SW 1271 (cell line): ENCODE data around the gene MUC3A.

Source experiments
- DNase-seq, 2 experiments: peaks; one replicate each; lab custom pipeline; 2025; lab: John Stamatoyannopoulos, UW

The MUC3A gene

DNA sequence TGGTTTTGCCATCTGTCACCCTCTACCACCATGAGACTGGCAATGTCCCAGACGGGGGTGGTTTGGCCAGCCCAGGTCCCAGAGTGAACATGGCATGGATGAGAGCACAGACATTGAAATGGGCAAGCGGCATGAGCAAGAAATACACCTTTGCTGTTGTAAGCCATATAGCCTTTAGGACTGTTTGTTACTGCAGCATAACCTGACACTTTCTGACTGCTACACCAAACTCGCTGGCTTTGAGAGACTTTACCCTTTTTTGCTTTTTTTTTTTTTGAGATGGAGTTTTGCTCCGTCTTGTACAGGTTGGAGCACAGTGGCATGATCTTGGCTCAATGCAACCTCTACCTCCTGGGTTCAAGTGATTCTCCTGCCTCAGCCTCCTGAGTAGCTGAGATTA is 5.2 kb upstream of the MUC3A start:
- no peak for DNase-seq

DNA sequence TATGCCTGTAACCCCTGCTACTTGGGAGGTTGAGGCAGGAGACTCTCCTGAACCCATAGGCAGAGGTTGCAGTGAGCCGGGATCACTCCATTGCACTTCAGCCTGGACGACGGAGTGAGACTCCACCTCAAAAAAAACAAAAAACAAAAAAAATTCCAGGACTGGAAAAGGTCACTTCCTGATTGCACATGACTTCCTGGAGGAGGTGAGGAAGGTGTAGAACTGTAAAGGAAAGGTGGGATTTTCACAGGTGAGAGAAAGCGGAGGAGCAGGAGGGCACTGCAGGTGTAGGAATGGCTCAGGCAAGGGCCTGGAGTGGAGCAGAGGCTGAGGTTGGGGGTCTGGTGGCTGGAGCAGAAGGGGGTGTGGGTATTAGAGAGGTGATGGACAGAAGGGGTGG is 3.2 kb upstream of the MUC3A start:
- DNase-seq, result no peak

GRCh38 chr7:100946766-100947365 is 2.5 kb upstream of the MUC3A start:
- no peak for DNase-seq

GRCh38 chr7:100947792-100948191 is 1.5 kb upstream of the MUC3A start:
- DNase-seq, result no peak

GRCh38 chr7:100949933-100950443 is 654 bp downstream of the MUC3A start:
- DNase-seq, result no peak

GRCh38 chr7:100951172-100951571 is 1.8 kb downstream of the MUC3A start:
- no peak for DNase-seq

- no peak for DNase-seq
Measured at GRCh38 chr7:100951888-100952560, 2.7 kb downstream of the MUC3A start.

GRCh38 chr7:100952641-100953040 is 3.3 kb downstream of the MUC3A start:
- DNase-seq, result no peak

- no peak for DNase-seq
Measured at GRCh38 chr7:100957832-100958421, 8.6 kb downstream of the MUC3A start.

DNA sequence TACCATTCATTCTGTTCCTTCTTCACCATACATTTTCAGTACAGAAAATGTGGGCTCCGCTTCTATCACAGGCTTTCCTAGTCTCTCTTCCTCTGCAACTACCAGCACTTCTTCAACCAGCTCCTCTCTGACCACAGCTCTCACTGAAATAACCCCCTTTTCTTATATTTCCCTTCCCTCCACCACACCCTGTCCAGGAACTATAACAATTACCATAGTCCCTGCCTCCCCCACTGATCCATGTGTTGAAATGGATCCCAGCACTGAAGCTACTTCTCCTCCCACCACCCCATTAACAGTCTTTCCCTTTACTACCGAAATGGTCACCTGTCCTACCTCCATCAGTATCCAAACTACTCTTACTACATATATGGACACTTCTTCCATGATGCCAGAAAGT is 10.6 kb downstream of the MUC3A start:
- no peak for DNase-seq

DNA sequence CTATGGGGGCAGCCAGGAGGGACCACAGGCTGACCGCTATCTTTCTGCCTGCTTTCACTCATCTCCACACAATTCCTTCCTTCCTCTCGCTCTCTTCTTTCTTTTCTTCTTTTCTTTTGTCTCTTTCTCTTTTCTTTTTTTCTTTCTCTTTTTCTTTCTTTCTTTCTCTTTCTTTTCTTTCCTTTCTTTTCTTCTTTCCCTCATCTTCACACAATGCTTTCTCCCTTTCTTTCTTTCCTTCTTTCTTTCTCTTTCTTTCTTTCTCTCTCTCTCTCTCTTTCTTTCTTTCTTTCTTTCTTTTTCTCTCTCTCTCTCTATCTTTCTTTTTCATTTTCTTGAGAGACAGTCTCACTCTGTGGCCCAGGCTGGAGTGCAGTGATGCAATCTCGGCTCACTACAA is 13.2 kb downstream of the MUC3A start:
- no peak for DNase-seq

GRCh38 chr7:100963386-100963785 is 14.1 kb downstream of the MUC3A start:
- no peak for DNase-seq

DNA sequence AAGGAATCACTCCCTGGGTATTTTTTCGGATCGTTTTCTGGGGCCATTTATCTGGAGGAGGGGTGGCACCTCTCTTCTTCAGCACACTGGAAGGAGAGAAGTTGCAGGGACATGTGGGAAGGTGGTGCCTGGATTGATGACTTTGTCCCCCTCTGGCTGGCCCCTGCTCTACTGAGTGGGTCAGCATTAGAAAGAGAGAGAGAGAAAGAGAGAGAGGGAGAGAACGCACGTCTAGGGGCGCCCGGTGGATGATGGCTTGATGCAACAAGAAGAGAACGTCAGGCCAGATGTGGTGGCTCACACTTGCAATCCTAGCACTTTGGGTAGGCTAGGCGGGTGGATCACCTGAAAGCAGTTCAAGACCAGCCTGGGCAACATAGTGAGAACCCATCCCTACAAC is 14.5 kb downstream of the MUC3A start:
- no peak for DNase-seq

DNA sequence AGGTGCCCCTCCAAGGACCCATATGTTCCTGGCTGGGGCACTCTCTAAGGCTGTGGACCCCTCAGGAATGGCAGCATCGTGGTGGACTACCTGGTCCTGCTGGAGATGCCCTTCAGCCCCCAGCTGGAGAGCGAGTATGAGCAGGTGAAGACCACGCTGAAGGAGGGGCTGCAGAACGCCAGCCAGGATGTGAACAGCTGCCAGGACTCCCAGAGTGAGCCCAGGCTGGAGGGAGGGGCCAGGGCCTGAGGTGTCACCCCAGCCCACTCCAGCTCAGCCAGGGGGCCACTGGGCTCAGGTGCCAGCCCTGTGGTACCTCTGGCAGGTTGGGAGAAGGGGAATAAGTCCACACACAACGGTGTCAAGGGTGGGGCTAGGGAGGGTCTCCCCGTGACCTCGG is 15.3 kb downstream of the MUC3A start:
- DNase-seq, result no peak

DNA sequence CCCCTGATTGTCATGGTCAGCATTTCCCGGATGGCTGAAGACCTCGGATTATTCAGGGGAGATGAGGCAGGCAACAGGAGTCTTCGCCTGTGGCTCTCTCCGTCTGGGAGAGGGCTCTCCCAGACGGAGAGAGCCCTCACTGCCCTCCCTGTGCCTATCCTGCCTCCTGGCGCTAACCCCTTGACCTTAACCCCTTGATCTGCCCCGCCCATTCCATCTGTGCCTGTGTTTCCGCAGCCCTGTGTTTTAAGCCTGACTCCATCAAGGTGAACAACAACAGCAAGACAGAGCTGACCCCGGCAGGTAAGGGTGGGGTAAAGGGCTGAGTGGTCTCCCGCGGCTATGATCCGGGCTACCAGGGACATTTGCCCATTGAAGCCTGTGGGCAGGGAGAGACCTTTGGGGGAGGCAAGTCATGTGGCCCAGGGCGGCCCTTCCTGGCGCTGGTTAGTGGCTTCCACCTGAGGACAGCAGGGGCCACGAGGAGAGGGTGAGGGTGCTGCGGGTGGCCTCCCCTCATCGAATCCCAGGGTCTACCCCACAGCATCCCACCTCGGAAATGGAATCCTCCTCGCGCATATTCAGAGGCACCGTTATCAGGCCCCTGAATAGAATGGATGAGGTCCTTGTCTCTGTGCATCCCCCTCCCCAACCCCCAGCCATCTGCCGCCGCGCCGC is 15.8 kb downstream of the MUC3A start:
- DNase-seq, result no peak

GRCh38 chr7:100965723-100966541 is 16.6 kb downstream of the MUC3A start:
- DNase-seq, result no peak

DNA sequence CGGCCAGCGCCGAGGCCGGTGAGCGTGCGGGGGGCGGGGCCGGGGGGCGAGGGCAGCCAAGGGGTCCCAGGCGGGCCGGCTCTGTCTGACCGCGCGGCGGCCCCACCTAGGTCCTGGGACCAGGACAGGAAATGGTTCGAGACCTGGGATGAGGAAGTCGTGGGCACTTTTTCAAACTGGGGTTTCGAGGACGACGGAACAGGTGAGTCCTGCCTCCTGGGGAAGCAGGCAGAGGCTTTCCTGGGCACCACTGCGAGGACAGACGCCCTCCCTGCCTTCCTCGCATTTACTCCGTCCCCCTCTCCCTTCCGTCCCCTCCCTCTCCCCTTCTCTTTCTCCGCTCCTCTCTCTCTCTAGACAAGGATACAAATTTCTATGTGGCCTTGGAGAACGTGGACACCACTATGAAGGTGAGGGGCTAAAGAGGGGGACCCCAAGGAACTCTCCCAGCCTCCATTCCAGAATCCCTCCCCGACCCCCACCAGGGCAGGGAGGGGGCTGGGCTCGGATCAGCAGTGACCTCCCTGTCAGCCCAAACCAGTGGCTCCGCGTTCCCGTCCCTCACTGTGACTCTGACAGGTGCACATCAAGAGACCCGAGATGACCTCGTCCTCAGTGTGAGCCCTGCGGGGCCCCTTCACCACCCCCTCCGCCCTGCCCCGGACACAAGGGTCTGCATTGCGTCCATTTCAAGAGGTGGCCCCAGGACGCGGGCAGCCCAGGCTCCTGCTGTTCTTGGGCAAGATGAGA is 17.4 kb downstream of the MUC3A start:
- no peak for DNase-seq

GRCh38 chr7:100967292-100967863 is 18.0 kb downstream of the MUC3A start:
- no peak for DNase-seq

GRCh38 chr7:100968031-100968430 is 18.7 kb downstream of the MUC3A start:
- no peak for DNase-seq

- DNase-seq, result no peak
Measured at GRCh38 chr7:100968650-100969049, 19.3 kb downstream of the MUC3A start.

- no peak for DNase-seq
Measured at GRCh38 chr7:100969066-100969615, 19.8 kb downstream of the MUC3A start, which contains the start of gene MUC12. TSS of gene MUC12 (plus strand) at chr7:100969565. CDS start at chr7:100969623, 58 bp downstream.
